GM18868 (cell line): Measurements from ENCODE around the gene NDOR1.
A peak's percentile ranks its signal among the peaks of the same experiment; 100 is the strongest.

Source experiments
- ATAC-seq: cut with Tn5 transposase; IDR thresholded peaks from one replicate; pipeline ENCODE4 v1.9.1; 2021; ENCODE audit warnings: mild to moderate bottlenecking, moderate library complexity; ENCODE audit not compliant: unreplicated experiment

Gene NDOR1

DNA sequence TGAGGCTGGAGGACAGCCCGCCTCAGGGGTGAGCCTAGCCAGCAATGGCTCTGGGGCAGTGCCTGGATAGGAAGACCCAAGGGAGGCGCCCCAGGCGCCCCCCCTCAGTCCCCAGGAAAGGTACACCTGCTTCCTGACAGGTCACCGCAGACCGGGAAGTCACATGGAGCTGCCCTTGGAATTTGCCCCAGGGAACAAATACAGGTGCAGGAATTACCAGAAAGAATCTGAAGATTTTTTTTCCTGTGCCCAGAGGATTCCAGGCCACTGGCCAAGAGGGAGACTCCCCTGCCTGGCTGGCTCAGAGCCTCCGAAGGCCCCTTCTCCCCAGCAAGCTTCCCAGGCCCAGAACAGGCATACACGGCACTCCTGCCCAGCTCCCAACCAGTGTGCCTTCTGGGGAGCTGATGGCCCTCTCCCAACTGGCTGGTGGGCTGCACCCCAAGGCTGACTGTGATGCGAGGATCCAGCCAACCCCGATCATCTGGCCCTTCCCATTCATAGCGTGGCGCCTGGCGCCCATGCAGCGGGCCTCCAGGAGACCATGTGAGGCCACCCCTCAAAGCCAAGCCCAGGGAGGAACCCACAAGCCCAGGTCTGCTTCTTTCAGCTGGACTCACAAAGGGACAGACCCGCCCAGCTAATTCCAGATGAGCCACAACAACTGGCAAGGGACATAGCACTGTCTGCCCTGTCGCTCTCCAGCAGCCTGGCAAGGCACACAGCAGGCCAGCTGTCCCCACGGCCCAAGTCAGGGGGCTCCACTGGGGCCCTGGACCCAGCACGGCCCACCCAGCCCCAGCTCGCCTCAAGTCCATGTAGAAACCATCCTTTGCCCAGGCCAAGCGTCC, 7.2 kb upstream of the NDOR1 start:
- ATAC-seq: no peak

DNA sequence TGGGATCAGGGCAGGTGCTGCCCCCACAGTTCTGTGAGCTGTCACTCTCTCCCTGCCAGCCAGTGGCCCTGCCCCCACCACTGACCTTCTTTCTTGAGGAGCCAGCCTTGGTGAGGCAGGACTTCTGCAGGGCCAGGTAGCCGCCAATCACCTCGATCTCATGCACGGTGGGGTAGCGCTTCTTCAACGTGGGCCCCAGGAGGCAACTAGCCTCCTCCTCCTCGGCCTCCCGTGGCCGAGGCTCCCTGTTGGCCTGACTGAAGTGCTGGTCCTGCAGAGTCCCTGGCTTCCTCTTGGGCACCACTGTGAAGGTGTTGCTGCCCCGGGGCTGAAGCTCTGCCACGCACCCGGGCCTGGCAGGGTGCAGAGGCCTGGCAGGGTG, 6.6 kb upstream of the NDOR1 start:
- ATAC-seq: no peak

DNA sequence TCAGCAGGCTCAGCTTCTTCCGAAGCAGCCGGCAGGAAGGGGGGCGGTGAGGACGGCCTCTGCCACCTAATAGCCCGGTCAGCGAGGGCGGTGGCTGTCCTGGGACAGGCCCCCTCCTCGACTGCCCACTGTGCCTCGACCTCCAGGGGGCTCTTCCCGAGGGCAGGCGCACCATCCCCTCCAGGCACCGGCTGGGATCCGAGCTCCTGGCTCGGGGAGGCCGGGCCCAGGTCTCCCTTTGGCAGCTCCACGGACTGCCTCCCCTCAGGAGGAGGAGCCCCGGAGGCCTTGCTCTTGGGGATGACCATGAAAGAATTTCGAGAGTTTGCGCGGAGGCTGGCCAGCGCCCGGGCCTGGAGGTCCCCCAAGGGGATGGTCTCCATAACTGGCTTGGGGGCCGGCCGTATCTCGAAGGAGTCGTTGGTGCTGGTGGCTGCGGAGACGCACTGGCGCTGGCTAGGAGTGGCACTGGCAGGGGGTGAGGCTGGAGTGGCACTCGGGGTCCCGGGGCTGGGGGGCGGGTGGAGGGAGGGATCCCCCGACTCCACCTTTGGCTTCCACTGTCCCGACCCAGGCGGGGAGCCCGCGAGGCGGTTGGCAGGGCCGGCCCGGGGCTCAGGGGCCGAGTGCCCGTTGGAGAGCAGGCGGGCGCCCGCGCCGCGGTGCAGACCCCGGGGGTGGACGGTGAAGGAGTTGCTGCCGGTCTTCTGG, 5.9 kb upstream of the NDOR1 start:
- ATAC-seq: no peak

DNA sequence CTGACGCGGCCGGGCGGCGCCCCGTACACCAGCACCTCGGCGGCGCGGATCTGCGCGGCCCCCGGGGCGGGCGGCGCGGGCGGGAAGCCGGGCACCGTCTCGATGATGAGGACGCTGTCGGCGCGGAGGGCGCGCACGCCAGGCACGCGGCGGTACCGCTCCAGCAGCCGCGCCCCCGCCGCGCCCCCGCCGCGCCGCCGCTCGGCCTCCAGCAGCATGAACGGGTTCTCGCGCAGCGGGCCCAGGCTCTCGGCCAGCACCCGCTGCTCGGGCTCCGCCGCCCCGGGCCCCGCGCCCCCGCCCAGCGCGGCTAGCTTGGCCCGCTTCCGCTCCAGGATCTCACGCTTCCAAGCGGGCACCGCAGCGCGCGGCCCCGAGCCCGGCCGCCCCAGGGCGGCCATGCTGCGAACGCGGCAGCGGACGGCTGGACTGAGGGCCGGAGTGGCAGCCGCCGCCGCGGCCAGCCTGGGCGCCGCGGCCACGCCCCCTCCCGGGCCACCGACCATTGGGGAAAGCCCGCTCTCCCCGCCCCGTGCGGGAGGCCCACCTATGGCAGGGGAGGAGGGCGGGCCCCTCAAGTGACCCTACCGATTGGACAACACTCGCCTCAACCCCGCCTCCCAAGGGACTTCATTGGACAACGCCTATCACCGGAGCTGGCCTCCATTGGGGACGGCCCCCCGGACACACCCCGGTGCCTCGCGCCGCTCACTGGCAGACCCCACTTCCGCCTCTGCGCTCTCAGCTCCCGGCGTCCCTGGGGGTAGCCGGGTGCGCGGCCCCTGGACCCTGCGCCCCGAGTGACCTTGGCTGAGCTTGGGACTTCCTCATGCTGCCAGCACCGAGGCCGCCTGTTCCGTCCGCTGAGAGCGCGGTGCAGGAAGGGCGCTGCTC, 4.9 kb upstream of the NDOR1 start, which contains the start of gene TPRN:
TPRN (minus strand) TSS at position 431 of the 894 bp plus-strand sequence; CDS start at position 401, 30 bp downstream.
- ATAC-seq: peak; percentile 88

DNA sequence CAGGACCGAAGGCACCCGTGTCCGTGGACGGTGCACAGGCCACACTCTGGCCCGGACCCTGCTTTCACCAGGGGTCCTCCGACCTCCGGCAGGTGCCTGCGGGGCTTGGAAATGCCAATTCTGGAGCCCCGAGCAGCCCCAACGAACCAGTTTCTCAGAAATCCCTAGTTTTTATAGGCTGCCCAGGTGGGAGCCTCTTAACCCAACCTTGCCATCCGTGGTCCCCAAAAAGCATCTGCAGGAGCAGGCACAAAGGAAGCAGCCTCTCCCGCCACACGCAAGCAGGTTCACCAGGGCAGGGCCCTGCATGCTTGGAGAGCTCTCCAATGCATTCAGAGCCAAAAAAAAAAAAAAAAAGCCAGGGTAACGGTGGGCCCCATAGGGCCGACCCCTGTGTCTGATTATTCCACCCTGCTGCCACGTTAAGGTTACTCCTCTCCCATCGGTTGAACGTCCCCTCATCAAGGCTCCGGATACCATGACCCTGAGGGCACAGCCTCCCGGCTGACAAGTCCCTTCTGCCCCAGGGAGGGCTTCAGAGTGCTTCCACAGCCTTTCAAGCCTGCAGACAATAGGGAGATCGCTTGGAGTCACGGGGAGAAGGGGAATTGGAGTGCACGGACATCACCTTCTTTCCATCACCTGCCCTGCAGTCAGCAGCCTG, 4.2 kb upstream of the NDOR1 start:
- no peak for ATAC-seq

DNA sequence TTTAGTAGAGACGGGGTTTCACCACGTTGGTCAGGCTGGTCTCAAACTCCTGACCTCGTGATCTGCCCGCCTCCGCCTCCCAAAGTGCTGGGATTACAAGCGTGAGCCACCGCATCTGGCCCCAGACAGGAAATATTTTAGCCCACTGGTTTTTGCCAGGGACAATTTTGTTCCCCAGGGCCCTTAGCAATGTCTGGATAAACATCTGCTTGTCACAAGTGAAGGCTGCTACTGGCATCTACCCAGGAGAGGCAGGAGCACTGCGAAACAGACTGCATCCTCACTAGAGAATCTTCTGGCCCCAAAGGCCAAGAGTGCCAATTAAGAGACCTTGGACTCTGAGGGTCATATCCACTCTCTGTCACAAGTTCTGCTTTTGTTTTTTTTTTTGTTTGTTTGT, 2.5 kb upstream of the NDOR1 start:
- ATAC-seq: no peak

DNA sequence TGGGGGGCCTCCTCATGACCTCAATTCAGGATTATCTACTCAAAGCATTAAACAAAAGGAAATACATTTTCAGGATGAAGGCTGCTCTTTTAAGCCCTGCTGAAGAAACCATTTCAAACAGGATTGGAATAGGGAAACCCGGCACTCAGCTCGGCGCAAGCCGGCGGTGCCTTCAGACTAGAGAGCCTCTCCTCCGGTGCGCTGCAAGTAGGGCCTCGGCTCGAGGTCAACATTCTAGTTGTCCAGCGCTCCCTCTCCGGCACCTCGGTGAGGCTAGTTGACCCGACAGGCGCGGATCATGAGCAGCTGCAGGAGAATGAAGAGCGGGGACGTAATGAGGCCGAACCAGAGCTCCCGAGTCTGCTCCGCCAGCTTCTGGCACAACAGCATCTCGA, 772 bp upstream of the NDOR1 start:
- no peak for ATAC-seq

DNA sequence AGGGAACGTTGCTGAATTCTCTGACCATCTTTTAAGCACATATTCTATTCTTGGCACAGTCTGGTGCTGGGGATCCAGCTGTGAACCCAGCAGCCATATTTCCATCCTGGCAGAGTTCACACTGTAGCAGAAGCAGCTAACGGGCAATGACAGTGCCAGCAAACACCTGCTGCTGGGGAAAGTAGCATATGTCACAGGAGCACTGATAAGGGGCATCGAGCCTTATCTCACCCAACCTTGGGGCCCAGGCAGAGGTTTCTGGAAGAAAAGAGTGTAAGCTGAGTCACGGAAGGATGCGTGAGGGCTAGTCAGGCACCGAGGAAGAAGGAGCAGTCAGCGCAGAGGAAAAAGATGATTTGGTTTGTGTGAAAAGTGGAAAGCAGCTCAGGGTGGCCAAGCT, 1.1 kb downstream of the NDOR1 start:
- ATAC-seq: no peak

DNA sequence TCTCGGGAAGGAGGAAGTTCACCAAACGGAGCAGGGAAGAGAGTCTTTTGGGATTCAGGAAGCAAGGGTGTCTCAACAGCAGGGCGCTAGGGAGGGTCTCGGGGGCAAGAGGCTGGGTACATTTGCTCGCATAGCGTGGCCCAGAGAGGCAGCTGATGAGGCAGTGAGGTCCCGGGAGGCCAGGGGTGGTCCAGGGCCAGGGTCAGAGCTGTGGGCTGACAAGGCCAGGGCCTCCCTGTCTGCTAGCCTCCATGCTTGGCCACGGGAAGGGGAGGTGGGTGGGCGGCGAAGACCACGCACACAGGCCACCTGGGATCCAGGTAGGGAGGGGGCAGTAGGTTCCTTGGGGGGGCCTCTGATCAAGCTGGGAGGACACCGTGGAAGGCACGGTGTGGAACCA, 6.0 kb downstream of the NDOR1 start:
- no peak for ATAC-seq

DNA sequence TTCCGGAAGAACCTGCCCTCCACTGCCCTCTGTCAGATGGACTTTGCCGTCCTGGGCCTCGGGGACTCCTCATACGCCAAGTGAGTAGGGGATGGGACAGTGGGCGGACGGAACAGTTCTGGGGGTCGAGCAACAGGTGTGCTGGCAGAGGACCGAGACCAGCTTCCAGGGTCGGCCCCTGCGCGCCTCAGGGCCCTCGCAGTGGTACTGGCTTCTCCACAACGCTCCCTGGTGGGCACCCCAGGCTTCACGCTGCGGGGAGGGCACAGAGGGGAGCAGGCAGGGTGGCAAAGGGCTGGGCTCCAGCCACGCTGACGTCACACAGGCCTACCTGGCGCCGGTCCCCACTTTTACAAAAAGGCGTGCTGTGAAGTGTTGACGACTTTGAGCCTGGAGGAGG, 7.0 kb downstream of the NDOR1 start:
- no peak for ATAC-seq

DNA sequence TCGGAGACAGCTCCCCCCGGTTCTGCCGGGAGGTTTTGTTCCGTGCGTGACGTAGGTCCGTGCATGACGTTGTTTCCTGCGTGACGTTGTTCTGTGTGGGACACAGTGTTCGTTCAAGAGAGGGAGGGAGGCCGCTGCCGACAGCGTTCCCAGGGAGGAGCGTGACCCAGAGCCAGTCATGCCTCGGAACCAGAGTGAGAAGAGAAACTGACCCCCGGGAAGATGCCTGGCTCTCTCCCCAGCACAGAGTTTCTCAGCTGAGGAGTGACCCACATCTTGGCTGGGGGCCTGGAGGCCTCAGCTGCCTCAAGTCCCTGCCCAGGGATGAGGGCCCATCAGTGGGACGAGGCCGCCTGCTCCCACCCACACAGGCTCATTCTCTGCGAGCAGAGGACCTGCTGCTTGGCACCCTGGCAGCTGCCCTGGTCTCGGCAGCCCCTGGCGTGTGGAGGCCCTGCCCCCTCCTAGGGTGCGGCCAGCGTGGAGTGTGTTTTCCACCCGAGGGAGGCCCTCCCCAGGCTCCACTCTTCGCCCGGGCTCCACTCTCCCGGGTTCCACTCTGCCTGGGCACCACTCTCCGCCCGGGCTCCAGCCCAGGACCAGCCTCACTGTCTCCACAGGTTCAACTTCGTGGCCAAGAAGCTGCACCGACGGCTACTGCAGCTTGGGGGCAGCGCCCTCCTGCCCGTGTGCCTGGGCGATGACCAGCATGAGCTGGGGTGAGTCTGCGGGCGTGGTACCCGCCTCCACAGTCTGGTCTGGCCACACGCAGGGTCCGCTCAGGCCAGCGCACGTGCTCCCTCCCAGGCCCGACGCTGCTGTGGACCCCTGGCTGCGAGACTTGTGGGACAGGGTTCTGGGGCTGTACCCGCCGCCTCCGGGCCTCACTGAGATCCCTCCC, 7.9 kb downstream of the NDOR1 start:
- ATAC-seq: no peak

DNA sequence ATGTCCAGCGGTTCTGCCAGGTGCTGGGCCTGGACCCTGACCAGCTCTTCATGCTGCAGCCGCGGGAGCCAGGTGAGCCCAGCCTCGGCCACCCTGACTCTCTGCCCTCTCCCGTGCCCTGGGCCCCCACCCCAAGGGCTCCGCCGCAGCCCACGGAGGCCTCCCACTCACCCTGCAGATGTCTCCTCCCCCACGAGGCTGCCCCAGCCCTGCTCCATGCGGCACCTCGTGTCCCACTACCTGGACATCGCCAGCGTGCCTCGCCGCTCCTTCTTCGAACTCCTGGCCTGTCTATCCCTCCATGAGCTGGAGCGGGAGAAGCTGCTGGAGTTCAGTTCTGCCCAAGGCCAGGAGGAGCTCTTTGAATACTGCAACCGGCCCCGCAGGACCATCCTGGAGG, 9.1 kb downstream of the NDOR1 start:
- ATAC-seq: no peak

DNA sequence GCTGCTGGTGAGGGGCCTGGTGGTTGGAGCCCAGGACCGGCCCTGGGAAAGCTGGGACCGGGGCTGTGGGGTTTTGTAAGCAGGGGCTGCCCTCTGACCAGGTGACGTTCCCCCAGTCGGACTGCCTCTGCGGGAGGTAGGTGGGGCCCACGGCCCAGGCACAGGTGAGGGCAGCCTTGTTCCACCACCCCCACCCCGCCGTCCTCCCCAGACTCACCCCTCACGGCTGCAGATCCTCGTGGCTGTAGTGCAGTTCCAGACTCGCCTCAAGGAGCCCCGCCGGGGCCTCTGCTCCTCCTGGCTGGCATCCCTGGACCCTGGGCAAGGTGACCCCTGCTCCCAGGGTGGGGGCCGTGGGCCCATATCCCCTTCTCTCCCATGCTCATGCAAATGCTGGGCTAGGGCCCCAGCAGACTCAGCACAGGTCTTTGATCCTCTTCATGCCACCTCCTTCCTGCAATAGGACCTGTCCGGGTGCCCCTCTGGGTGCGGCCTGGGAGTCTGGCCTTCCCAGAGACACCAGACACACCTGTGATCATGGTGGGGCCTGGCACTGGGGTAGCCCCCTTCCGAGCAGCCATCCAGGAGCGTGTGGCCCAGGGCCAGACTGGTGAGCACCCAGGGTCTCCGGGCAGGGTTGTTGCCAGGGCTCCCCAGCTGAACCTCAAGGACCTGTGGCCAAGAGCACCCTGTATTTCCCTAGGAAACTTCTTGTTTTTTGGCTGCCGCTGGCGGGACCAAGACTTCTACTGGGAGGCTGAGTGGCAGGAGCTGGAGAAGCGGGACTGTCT, 9.9 kb downstream of the NDOR1 start:
- ATAC-seq: no peak

DNA sequence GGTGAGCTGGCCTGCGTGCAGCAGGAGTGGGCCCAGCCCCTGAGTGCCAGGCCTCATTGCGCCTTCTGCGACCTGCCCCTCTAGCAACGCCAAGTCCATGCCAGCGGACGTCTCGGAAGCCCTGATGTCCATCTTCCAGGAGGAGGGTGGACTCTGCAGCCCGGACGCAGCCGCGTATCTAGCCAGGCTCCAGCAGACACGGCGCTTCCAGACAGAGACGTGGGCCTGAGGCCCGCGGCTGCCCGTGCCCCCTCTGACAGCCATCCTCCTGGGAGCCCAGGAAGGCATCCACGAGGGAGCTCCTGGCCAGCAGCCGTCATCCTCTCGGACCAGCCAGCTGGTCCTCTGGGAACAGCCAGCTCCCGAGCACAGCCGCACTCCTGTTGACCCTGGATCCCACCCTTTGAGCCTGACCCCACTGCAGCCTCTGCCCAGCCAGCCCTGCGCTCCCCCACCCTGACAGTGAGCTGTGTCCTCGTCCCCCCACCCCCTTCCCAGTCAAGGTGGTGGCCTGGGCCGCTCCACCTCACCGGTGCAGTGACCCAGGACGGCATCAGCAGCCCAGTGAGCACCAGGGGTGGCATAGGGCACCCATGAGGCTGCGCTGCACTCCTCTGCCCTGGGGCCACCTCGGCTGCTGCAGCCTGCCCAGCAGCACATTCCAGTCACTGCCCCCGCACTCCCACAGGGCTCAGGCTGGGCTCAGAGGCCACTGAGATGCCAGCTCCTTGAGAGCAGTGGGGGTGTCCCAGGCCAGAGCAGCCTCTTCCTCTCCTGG, 10.9 kb downstream of the NDOR1 start:
- ATAC-seq: no peak

DNA sequence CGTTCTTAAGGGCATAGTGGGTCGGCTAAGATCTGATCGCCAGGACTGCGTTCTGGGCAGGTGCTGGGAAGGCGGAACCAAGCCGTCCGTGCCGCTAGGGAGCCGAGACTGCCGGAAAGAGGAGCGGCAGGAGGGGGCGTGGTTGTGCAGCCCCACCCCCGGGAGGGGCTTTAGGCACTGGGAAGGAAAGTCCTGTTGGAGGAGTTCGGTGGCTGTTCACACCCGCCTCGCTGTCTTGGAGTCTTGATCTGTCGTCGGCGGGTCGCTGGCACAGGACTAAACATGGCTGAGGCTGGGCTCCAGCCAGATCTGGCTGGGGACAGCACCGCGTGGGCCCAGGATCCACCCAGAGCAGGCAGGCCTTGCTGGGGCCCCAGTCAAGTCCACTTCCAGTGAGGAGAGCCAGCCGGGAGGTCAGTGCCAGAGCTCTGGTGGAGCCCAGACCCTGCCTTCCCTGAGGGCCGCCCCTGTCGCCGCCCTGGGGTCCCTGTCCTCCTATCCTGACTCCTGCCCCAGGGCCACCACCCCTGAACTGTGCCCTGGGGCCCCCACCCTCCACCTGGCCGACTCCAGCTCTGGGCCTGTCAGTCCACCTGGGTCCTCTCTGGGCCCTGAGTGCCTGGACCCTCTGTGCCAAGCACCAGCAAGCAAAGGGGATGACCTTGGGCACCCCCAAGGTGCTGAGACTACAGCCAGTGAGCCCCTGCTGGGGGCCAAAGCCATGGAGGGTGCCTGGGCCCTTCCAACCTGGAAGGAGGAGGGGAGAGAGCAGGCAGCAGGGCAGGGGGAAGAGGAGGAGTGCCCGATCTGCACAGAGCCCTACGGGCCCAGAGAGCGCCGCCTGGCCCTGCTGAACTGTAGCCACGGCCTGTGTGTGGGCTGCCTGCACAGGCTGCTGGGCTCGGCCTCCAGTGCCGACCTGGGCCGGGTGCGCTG, 12.0 kb downstream of the NDOR1 start:
- no peak for ATAC-seq

DNA sequence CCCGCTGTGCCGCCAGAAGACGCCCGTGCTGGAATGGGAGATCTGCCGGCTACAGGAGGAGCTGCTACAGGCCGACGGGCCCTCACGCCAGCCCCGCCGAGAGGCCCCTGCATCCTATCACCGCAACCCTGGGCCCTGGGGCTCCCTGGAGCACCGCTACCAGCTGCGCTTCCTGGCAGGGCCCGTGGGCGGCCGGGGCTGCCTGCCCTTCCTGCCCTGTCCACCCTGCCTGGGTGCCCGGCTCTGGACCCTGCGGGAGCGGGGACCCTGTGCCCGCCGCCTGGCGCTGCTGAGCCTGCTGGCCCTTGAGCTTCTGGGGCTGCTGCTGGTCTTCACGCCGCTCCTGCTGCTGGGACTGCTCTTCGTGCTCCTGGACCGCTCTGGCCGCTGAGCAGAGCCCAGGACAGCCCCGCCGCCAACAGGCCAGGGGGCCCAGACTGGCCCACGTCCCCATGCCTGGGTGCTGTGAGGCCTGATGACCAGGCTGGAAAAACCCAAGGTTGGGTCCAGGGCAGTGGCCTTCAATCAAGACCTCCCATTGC, 12.8 kb downstream of the NDOR1 start:
- ATAC-seq: no peak

DNA sequence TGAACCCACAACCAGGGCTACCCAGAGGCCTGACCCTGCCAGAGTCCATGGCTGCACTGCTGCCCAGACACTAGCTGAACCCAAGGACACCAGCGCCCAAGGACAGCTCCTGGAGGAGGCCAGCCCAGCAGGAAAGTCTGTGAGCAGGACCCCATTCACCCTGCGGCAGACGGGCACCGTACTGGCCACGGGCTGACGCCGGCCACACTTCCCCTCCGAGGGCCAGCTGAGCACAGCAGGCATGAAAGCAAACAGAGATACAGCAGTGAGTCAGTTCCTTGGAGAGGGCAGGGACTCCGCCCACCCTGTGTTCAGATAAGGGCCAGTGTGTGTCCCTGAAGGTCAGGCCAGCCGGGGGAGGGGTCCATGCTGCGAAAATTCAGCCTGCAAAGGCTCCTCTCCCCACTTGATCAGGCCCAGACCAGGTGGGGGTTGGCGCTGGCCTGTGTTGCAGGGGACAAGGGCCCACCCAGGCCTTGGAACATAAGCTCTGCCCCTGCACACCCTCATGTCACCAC, 13.3 kb downstream of the NDOR1 start:
- no peak for ATAC-seq
